GM19438 (cell line): ENCODE measurements around the gene NSG1.

Source experiments
- ATAC-seq: cut with Tn5 transposase; IDR thresholded peaks from one replicate; pipeline ENCODE4 v1.9.1; 2021; ENCODE audit warnings: low read depth; ENCODE audit not compliant: unreplicated experiment

NSG1 gene

GRCh38 chr4:4395371-4395770, 8.5 kb downstream of the NSG1 start:
- ATAC-seq = no peak

- peak; percentile 80 for ATAC-seq
These were observed 9.1 kb downstream of the NSG1 start for GRCh38 chr4:4395849-4396627.

- ATAC-seq = no peak
These were observed 9.9 kb downstream of the NSG1 start for GRCh38 chr4:4396628-4397440.

GRCh38 chr4:4397441-4397819, 10.5 kb downstream of the NSG1 start:
- ATAC-seq = no peak

- no peak for ATAC-seq
These were observed 11.5 kb downstream of the NSG1 start for GRCh38 chr4:4398430-4398829.

GRCh38 chr4:4401036-4401435, 14.1 kb downstream of the NSG1 start:
- ATAC-seq = no peak

- ATAC-seq = no peak
These were observed 16.1 kb downstream of the NSG1 start for GRCh38 chr4:4402966-4403365.

- ATAC-seq = no peak
These were observed 18.6 kb downstream of the NSG1 start for GRCh38 chr4:4405358-4405962.

- ATAC-seq = no peak
These were observed 19.8 kb downstream of the NSG1 start for GRCh38 chr4:4406455-4407298.

GRCh38 chr4:4407299-4408131, 20.6 kb downstream of the NSG1 start:
- no peak for ATAC-seq

GRCh38 chr4:4408132-4408523, 21.2 kb downstream of the NSG1 start:
- ATAC-seq = no peak

- no peak for ATAC-seq
These were observed 21.9 kb downstream of the NSG1 start for GRCh38 chr4:4408576-4409335.

GRCh38 chr4:4409416-4410115, 22.7 kb downstream of the NSG1 start:
- no peak for ATAC-seq

GRCh38 chr4:4410271-4410670, 23.4 kb downstream of the NSG1 start:
- ATAC-seq = no peak

GRCh38 chr4:4411906-4412305, 25.0 kb downstream of the NSG1 start:
- ATAC-seq = no peak

GRCh38 chr4:4412641-4413372, 25.9 kb downstream of the NSG1 start:
- no peak for ATAC-seq

- no peak for ATAC-seq
These were observed 26.4 kb downstream of the NSG1 start for GRCh38 chr4:4413373-4413725.

- ATAC-seq = no peak
These were observed 26.9 kb downstream of the NSG1 start for GRCh38 chr4:4413806-4414205.
